HG03460 (cell line): ENCODE measurements around the gene EEF2K.
"Not testable (repeated sequence)": the region's sequence is repeated elsewhere in the genome, so short reads cannot be mapped to it uniquely, and the experiment has no call there.

Experiments used
- ATAC-seq: cut with Tn5 transposase; IDR thresholded peaks from one replicate; pipeline ENCODE4 v1.9.1; 2021; ENCODE audit not compliant: unreplicated experiment

EEF2K gene

GRCh38 chr16:22189473-22190080, 16.5 kb upstream of the EEF2K start:
- ATAC-seq = no peak

DNA sequence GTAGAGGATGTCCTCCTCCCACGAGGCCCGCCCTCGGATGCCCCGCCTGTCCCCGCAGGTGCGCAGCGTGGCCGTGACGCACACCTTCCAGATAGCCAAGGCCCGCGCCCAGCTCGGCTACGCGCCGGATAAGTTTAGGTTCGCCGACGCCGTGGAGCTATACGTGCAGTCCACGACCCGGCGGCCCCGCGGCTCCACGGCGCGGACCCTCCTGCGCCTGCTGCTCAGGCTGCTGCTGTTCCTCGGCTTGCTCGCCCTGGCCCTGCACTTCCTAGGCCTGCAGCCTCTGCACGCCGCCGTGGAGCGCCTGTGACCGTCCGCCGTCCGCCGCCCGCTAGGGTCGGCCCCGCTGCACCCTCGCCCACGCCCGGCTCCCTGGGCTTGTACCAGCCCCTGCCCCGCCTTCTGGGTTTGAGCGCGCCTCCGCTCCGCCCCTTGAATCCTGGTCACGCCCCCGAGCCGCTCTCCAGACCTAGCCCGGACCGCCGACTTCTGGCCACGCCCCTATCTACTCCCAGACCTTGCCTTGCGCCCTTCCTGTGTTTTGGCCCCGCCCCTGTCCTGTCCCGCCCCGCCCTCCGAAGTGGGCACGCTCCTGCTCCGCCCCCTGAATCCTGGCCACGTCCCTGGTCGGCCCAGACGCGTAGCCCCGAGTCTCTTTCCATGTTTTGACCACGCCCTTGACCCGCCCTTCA, 15.8 kb upstream of the EEF2K start:
- ATAC-seq = peak; percentile 64

DNA sequence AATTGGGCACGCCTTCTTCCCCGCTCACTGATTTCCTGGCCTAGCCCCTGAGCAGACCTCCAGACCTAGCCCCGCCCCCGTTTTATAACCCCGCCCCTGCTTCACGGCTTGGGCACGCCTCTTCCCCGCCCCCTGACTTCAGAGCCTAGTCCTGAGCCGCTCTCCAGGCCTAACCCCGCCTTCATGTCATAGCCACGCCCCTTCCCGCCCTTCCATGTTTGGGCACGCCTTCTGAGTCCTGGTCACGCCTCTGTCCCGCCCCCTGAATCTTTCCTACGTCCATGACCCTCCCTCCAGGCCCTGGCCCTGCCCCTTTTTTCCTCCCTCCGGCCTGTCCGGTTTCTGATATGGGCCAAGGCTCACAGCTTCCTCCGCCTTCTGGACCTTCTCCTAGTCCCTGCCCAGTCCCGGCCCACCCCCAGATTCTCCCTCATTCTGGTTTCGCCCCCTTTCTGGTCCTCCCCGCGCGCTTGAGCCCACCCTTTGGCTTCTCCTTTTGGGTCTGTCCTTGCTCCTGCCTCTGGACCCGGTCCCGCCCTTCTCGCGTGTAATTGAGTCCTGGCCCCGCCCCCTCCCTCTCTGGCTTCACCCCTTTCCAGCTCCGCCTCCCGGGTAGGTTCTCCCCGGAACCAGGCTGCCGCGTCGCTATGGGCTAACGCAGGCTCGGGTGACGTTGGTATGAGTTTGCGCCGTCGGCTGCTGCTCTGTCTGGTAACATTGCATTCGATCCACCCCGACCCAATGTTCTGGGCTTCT, 15.1 kb upstream of the EEF2K start:
- peak; percentile 42 for ATAC-seq

DNA sequence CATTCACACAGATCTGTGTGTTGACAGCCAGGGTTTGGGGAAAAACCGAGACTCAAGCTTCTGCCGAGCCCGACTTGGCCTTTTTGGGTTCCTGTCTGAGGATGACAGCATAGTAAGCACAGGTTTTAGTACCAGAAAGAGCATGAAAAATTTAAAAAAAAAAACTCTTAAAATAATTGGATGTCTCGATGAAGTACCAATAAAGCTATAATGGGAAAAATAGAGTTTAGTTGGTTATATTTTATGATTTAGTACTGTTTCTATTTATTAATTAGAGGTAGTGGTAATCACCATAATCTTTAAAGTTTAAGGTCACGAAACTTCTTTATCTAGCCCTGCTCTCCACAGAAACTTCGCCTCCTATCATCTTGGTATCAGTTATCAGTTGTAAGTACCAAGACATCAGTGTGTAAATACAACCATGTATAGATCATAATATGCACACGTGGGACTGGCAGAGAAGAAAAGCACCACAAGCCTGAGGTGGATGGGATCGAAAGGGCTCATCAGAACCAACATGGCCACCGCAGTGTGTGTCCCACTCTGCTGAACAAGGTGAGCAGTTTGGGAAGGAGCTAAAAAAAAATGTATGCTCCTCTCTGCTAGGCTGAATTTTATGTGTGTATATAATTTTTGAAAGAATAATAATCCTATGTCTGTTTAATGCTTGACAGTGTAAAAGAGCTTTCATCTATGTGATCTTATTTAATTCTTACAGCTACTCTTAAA, 14.4 kb upstream of the EEF2K start:
- no peak for ATAC-seq

DNA sequence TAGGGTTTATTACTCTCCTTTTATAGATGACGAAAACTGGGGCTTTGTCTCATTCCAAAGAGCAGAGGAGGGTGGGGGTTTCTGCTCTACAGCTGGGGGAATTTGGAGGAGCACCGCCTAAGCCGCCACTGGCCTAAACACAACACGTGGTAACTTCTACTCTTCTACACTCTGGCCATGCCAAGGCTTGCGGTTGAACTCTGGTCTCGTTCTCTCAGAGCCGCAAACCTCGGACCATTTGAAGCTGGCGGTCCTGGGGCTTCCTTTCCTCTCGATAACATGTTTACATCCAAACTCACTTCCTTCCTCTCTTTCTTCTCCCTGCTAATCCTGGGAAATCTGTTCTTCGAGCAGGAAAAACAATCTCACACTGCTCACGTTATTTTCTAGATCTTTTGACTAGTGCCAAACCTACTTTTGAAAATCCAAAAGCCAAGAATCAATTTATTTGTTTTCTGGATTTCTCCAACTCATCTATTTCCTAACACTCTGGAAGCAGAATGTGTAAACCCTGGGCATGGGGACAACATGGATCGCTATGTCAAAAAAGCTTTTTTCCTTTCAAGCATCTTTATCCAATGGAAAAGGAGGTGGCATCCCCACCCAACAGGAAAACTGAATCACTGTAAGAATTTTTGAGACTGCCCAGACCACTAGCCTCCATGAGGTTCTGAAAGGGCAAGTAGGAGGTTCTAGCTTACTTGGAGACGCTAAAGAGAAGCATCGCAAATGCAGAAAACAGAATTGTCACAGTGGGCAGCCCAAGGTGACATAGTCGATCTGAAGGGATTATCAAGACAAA, 13.6 kb upstream of the EEF2K start:
- peak; percentile 24 for ATAC-seq

- no peak for ATAC-seq
These were observed 13.0 kb upstream of the EEF2K start for GRCh38 chr16:22193063-22193411.

DNA sequence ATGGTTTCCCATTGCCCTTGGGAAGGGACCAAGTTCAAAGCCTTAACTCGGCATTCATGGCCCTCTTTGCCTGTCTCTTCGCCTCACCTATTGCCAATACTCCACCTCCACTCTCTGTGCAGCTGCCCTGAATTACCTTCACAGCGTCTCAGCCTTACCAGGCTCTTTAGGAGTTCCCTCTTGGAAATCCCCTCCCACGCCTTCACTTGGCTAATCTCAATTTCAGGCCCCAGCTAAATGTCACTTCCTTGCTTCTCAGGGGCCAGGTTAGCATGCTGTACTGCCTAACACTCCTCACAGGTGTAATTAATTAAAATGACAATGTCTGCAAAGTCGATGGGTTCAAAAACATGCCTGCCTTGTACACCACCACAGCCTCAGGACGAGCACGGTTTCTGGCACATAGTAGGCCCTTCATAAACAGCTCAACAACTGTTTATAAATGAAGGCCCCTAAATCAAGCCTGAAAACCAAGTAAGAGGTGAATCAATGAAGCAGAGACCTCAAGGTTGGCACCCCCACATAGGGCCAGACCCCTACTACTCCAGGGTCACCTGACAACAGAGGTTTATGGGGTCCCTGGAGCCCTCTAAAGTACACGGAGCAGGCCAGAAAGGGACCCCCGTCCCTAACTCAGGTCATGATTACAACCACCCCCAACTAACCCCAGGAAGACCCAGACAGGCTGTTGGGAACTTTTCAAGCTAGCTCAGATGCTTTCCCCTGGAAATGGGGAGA, 11.2 kb upstream of the EEF2K start:
- no peak for ATAC-seq

DNA sequence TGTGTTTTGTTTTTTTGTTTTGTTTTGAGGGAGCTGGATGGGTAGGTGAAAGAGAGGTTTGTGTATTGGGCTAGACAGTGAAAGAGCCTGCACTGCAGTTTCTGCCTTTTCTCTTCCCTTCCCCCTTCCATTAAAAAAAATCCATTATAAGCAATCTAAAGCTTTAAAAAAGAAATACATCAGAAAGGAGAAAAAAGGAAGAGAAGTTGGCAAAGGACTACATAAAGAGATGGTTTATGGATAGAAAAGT, 10.7 kb upstream of the EEF2K start:
- no peak for ATAC-seq

DNA sequence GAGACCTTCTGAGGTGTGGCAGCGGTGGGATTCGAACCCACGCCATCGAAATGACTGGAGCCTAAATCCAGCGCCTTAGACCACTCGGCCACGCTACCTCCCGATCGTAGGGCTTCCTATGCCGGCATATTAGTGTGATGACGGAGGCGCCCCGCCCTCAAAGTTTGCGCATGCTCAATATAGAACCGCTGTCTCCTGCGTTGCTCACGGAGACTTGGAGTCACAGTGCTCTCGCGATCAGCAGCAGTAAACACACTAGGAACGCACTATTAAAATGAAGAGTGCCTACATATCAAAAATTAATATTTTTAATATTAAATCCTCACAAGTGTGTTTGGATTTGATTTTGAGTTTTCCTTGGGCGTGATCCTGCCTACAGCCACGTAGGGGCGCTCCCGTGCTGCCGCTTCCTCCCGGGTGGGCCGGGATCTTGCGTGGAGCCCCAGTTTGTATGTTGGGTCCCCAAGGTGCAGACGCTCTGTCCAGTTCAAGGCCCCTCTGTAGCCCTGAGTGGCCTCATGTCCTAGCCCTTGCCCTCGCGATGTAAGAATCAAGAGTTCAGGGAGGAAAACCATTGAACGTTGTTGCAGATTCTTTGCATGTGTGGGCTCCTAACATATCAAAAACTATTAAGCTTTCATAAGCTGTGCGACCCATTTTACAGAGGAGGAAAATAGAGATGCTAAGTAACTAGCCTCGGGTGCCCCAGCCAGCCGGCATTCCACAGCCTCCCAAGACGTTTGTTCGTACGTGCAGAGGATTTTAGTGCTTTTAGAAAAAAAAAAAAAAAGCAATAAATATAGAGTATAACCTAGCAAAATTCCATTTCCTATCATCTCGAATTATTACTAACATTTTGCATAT, 10.2 kb upstream of the EEF2K start:
- no peak for ATAC-seq

DNA sequence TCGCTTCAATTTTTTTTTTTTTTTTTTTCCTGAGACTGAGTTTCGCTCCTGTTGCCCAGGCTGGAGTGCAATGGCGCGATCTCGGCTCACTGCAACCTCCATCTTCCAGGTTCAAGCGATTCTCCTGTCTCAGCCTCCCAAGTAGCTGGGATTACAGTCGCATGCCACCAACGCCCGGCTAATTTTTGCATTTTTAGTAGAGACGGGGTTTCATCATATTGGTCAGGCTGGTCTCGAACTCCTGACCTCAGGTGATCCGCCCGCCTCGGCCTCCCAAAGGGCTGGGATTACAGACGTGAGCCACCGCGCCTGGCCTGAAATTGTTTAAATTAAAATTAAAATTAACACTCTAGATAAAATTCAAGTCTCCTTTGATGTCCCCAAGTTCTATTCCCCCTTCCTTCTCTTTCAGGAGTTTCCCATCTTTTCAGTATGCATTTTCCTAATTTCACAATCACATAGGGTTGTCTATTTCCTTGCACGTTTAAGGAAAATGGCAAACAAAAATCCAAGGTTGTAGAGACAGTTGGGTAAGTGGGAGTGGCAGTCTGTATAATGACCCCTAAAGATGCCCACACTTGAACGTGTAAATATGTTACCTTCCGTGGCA, 9.4 kb upstream of the EEF2K start:
- not testable (repeated sequence) for ATAC-seq

GRCh38 chr16:22198547-22199293, 7.4 kb upstream of the EEF2K start:
- ATAC-seq = no peak

GRCh38 chr16:22202261-22202637, 3.8 kb upstream of the EEF2K start:
- no peak for ATAC-seq

- ATAC-seq = no peak
These were observed 3.0 kb upstream of the EEF2K start for GRCh38 chr16:22203091-22203490.

DNA sequence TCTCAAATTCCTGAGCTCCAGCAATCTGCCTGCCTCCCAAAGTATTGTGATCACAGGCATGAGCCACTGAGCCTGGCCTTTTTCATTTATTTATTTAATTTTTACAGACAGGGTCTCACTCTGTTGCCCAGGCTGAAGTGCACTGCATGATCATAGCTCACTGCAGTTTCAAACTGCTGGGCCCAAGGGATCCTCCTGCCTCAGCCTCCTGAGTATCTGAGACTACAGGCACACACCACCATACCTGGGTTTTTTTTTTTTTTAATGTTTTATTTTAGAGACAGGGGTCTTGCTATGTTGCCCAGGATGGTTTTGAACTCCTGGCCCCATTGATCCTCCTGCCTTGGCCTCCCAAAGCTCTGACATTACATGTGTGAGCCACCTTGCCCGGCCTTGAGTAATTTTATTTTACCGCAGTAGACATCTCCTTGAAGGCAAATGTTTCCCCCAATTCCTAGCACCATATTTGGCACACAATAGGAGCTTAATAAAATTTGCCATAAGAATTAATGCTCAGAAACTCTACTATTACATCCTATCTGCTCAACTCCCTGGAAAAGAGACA, 1.9 kb upstream of the EEF2K start:
- no peak for ATAC-seq

GRCh38 chr16:22205577-22206012, 483 bp upstream of the EEF2K start:
- no peak for ATAC-seq

DNA sequence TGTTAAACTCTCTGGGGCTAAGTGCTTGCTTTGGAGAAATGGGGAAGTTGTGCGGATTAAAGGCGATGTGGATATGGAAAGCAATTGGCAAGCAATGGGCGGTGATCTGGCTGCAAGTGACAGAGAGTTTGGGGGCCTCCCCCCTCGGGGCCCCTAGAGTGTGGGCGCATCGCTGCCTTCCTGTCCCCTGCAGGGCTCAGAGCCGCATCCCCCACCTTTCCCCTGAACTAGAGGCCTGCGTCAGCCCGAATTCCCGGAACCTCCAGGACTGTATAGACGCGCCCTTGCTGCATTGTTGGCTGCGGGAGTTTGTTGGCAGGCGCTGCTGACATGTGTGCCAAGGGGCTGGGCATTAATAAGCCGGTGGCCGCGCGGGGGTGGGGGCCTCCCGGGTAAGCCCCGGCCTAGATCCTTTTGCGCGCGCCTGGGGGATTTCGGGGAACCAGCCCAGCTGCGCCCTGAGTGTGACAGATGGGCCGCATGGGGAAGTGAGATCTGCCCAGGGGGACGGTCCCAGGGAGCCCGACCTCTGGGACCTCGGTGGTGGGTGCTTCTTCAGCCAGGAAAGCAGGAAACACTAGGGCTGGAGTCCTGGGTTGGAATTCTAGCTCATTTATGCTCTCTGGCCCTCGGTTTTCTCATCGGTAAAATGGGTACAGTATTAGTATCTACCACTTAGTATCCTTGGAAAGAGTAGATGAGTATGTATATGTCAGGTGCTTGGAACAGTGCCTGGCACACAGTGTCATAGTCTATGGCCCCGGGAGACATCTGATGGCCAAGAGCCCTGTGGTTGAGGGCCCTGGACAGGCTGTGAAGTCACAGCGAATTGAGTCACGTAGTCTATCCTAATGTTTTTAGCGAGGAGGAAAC, 1.0 kb downstream of the EEF2K start:
- peak; percentile 47 for ATAC-seq

GRCh38 chr16:22207715-22208360, 1.8 kb downstream of the EEF2K start:
- ATAC-seq = no peak
